ENCODE data around the gene ZNF775. TPM values are rescaled to one million over a fixed set of nuclear protein-coding genes. Genes with fewer than 3 reads are reported as not detected.

The ZNF775 gene
- polyA plus RNA-seq, 1 donor (not counting 4 experiments of a cell fraction or from before 2014, with no cell fraction given): 1.0 TPM

DNA sequence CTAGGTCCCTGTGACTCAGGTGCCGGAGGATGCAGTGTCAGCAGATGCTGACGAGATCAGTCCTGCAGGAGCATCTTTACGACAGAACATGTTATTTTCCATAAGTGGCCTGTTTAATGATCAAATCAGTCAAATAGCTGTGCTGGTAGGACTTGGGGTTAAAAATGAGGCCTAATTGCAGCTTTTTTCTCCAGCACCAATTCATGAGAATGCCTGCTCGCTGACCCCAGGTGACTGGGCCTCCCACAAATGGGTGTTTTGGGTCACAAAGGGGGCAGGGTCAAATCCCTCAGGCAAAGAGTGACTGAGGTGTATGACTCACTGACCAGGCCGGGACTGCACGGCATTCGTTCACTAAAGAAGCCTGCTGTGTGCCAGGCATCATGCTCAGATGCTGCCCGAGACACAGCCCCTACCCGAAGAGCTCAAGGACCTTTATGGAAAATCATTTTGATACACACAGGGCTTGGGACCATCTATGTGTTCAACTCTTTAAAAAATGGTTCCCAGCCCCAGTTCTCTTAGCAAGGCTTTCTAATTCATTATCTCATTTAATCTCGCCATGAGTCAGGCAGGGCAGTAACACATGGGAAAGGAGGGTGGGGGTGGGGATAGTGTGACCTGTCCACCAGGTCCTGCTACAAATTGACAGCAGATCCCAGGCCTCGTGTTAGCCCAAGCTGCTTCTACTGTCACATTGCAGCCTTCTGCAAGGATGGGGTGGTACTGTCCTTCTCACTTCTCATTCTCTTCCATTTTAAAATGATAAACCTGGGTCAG is 21.1 kb downstream of the ZNF775 start:
- H3K4me1 ChIP-seq (ENCODE audit: control insufficient read depth, extremely low read depth, insufficient read depth, low read length): peaks cover 20% of the 10 kb centered on the region

GRCh38 chr7:150400788-150401423 is 21.8 kb downstream of the ZNF775 start:
- TF ChIP-seq CTCF (optimal IDR thresholded peaks at IDR 0.05 in 1 of 3, IDR thresholded peaks at IDR 0.05 in 1 of 3, conservative IDR thresholded peaks at IDR 0.05 in 1 of 3; ENCODE audit: extremely low read depth in 1 of 3, insufficient read depth in 2 of 3, low read length in 3 of 3): no peak
- TF ChIP-seq EZH2 (IDR thresholded peaks at IDR 0.05; ENCODE audit: low read length): no peak
- Histone ChIP-seq H3K27me3 (ENCODE audit: control insufficient read depth, extremely low read depth, insufficient read depth, low read length) (no peaks in the 10 kb centered on the region), H3K4me1 (ENCODE audit: control insufficient read depth, extremely low read depth, insufficient read depth, low read length) (peaks cover 22% of the 10 kb centered on the region), H3K27ac (ENCODE audit: control insufficient read depth, insufficient read depth, low read length) (no peak overlapping the region), H3K9me3 (ENCODE audit: control insufficient read depth, low read depth, low read length) (no peaks in the 10 kb centered on the region), H3K4me3 (ENCODE audit: control insufficient read depth in 2 of 3, extremely low read depth in 1 of 3, insufficient read depth in 2 of 3, low read depth in 1 of 3, low read length in 3 of 3) (no peak overlapping the region), H3K79me2 (ENCODE audit: control insufficient read depth, insufficient read depth, low read length) (no peaks in the 10 kb centered on the region), H3K9me1 (ENCODE audit: control insufficient read depth, extremely low read depth, insufficient read depth, low read length) (no peaks in the 10 kb centered on the region), H3K36me3 (ENCODE audit: control insufficient read depth in 2 of 2, extremely low read depth in 1 of 2, insufficient read depth in 2 of 2, low read length in 2 of 2) (no peaks in the 10 kb centered on the region), H3K9ac (ENCODE audit: control insufficient read depth, extremely low read depth, insufficient read depth, low read length) (no peak overlapping the region), H4K20me1 (ENCODE audit: control insufficient read depth, extremely low read depth, insufficient read depth, low read length) (no peaks in the 10 kb centered on the region), H3K4me2 (ENCODE audit: control insufficient read depth, extremely low read depth, insufficient read depth, low read depth, low read length) (no peak overlapping the region), H2AFZ (ENCODE audit: control insufficient read depth, low read length) (no peak overlapping the region)
- DNase-seq (ENCODE audit: low read depth, low spot score) (no peak), FAIRE-seq (no peak)
- dilution Hi-C loops (cut with MboI; ENCODE audit: extremely low pct_ligation_motif_present, low sequenced_read_pairs): no loop called here

More for the DNA sequence above, 21.1 kb downstream of the ZNF775 start:
- peak; percentile 25 for DNase-seq (ENCODE audit: low read depth, low spot score)
- no peaks in the 10 kb centered on the region for H3K9me1 ChIP-seq (ENCODE audit: control insufficient read depth, extremely low read depth, insufficient read depth, low read length)
- no peak overlapping the region for H3K27ac ChIP-seq (ENCODE audit: control insufficient read depth, insufficient read depth, low read length)
- peak overlapping the region; percentile 25 for H3K4me2 ChIP-seq (ENCODE audit: control insufficient read depth, extremely low read depth, insufficient read depth, low read depth, low read length)
- TF ChIP-seq EZH2 (IDR thresholded peaks at IDR 0.05; ENCODE audit: low read length) (no peak), CTCF (optimal IDR thresholded peaks at IDR 0.05 in 1 of 3, IDR thresholded peaks at IDR 0.05 in 1 of 3, conservative IDR thresholded peaks at IDR 0.05 in 1 of 3; ENCODE audit: extremely low read depth in 1 of 3, insufficient read depth in 2 of 3, low read length in 3 of 3) (no peak)
- H3K9ac ChIP-seq (ENCODE audit: control insufficient read depth, extremely low read depth, insufficient read depth, low read length): no peak overlapping the region
- H3K4me3 ChIP-seq (ENCODE audit: control insufficient read depth in 2 of 3, extremely low read depth in 1 of 3, insufficient read depth in 2 of 3, low read depth in 1 of 3, low read length in 3 of 3): no peak overlapping the region
- dilution Hi-C loops (cut with MboI; ENCODE audit: extremely low pct_ligation_motif_present, low sequenced_read_pairs): no loop called here
- H4K20me1 ChIP-seq (ENCODE audit: control insufficient read depth, extremely low read depth, insufficient read depth, low read length): no peaks in the 10 kb centered on the region
- no peaks in the 10 kb centered on the region for H3K36me3 ChIP-seq (ENCODE audit: control insufficient read depth in 2 of 2, extremely low read depth in 1 of 2, insufficient read depth in 2 of 2, low read length in 2 of 2)
- H3K27me3 ChIP-seq (ENCODE audit: control insufficient read depth, extremely low read depth, insufficient read depth, low read length): no peaks in the 10 kb centered on the region
- H3K79me2 ChIP-seq (ENCODE audit: control insufficient read depth, insufficient read depth, low read length): no peaks in the 10 kb centered on the region
- no peaks in the 10 kb centered on the region for H3K9me3 ChIP-seq (ENCODE audit: control insufficient read depth, low read depth, low read length)
- no peak overlapping the region for H2AFZ ChIP-seq (ENCODE audit: control insufficient read depth, low read length)
- peak; percentile 13 for FAIRE-seq

Data from keratinocyte (primary cell).